ENCODE results near the gene GSTO2.
A peak's percentile ranks its signal among the peaks of the same experiment; 100 is the strongest.

Gene GSTO2

GRCh38 chr10:104279550-104280259, 10.7 kb downstream of the GSTO2 start:
- no peak for DNase-seq (ENCODE audit: low read depth in 1 of 2, low spot score in 1 of 2)

DNA sequence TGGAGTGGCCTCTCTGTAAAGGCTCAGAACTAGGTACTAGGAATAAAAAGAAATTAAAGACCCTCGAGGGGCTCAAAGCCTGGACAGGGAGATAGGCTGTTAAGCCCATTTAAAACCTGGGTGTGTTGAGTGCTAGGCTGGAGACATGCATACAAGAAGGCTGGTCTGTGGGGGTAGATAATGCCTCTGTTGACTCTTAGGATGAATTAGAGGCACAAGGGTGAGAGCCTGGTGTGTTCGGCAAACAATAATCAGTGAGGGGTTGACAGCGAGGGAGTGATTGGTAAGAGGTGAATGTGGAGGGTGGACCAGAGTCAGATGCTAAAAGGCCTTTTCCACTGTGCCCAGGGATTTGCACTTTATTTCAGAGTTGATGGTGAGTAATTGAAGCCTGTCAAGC, 12.7 kb downstream of the GSTO2 start:
- DNase-seq (ENCODE audit: low read depth in 1 of 2, low spot score in 1 of 2) = no peak

DNA sequence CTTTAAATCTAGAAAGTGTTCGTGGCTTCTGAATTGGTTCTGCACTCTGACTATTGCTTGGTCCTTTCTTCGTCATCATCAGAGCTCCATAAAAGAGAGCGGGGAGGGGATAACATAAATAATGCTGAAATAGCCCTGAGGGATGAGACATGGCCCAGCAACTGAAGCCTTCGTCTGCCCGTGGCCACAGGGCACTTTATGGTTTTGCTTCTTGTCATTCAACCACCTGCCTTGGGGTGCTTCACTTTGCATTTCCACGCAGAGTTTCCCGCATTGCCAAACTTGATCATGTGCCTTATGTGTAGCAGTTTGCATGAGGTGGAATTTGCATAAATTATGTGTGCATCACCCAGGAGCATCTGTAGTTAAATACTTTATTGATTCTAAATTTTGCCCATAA, 15.9 kb downstream of the GSTO2 start:
- DNase-seq (ENCODE audit: low read depth in 1 of 2, low spot score in 1 of 2) = no peak

DNA sequence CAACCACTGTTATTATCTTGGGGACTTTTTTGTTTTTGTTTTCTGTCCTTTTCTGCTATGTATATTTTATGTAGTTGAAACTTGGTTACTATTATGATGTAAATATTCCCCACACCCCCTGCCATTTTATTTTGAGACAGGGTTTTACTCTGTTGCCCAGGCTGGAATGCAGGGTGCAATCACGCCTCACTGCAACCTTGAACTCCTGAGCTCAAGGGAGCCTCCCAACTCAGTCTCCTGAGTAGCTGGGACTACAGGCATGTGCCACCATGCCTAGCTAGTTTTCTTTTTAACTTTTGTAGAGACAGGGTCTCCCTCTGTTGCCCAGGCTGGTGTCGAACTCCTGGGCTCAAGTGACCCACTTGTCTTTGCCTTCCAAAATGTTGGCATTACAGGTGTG, 18.0 kb downstream of the GSTO2 start:
- DNase-seq (ENCODE audit: low read depth in 1 of 2, low spot score in 1 of 2) = no peak

DNA sequence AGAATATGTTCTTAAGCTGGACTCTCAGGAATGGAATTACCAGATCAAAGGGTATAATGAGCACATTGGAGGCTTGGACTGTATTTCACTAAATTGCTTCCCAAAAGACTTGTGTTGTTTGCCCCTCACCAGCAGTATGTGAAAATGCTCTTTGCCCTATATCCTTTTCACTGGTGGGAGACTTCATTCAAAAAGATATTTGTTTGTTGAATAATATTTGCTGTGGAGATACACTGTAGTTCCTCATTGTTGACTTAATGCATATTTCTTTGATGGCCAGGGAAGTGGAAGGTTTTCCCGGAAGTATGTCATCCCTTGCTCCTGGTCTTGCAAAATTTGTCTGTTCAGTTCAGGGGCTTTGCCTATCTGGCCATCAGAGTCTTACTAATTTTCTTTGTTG, 19.4 kb downstream of the GSTO2 start:
- no peak for DNase-seq (ENCODE audit: low read depth in 1 of 2, low spot score in 1 of 2)

DNA sequence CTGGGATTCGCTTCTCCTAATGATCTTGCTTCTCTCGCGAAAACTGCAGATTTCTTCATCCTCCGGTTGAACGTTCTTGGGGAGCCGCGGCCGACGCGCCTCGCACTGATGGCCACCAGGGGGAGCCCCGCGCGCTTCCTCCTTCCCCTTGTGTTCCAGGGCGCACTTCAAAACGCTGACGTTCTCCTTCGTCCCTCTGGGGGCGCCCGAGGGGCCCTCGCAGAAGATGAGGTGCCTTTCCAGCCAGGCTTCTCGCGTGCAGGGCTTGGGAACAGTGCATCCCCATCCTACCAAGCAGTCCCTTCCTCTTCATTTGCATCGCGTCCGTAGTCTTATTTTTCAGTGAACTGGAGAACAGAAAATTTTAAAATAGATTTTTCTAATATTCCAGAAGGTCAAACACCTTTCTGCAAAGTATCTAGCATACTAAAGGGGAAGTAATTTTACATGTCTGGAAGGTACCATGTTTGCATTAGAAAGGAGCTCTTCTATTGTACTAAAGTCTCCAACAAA, 22.5 kb downstream of the GSTO2 start:
- DNase-seq (ENCODE audit: low read depth in 1 of 2, low spot score in 1 of 2) = peak; percentile 73 to 82

DNA sequence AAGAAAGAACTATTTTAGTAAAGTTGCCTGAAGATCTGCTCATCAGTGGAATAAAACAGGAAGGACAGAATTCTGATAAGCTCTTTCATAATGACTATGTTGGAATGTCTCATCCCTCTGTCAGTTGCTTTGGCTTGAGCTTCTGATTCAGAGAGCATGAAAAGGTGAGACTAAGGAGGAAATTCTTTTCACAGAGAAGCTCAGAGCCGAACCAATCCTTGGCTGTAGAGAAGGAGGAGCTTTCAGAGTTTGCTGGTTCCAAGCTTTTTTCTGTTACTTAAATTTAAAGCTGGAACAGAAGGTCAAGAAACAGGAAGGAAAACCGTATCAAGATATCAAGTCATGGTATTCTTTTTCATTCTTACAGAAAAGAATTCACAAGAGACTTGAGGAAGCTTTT, 24.0 kb downstream of the GSTO2 start:
- DNase-seq (ENCODE audit: low read depth in 1 of 2, low spot score in 1 of 2) = no peak

DNA sequence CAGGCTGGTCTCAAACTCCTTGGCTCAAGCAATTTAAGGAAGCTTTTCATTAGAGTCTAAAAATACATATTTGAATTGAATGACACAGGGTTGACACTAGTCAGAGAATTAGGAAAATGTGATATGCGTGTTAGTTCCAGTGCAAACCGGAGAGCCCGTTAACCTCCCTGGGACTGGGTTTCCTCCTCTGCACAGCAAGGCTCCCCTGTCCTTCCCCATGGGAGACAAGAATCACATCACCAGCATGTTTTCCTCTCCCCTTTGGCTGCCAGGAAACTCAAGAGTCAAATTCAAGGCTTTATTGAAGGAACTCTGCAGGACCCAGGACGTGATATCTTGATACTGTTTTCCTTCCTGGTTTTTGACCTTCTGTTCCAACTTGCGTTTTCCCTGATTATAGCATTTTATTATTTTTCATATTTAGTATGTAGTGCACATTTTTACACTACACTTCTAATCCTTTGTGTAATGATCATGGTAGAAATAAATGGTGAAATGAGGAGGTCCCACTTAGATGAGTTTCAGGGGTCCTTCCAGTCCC, 24.9 kb downstream of the GSTO2 start:
- DNase-seq (ENCODE audit: low read depth in 1 of 2, low spot score in 1 of 2) = no peak

DNA sequence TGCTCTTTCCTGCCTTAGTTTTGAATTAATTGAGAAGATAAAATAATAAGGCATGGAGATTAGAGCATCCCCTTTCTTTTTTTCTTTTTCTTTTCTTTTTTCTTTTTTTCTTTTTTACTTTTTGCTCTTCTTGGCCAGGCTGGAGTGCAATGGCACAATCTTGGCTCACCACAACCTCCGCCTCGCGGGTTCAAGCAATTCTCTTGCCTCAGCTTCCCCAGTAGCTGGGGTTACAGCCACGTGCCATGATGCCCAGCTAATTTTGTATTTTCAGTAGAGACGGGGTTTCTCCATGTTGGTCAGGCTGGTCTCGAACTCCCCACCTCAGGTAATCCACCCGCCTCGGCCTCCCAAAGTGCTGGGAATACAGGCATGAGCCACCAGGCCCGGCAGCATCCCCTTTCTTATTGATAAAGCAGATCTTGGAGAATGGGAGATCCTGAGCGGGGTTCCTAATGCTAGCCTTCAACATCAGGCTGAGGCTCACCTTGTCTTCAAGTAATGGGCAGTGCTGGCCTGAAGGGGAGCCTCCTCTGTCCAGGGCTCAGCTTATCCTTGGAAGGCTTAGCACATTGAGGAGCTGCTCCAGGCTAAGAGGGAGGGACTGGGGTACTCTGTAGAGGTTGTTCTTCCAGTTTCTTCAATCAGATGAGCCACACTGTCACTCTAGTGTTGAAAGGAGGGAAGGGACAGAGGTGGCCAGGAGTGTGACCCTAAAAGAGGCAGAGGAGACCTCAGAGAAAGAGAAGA, 27.9 kb downstream of the GSTO2 start:
- DNase-seq (ENCODE audit: low read depth in 1 of 2, low spot score in 1 of 2) = no peak

DNA sequence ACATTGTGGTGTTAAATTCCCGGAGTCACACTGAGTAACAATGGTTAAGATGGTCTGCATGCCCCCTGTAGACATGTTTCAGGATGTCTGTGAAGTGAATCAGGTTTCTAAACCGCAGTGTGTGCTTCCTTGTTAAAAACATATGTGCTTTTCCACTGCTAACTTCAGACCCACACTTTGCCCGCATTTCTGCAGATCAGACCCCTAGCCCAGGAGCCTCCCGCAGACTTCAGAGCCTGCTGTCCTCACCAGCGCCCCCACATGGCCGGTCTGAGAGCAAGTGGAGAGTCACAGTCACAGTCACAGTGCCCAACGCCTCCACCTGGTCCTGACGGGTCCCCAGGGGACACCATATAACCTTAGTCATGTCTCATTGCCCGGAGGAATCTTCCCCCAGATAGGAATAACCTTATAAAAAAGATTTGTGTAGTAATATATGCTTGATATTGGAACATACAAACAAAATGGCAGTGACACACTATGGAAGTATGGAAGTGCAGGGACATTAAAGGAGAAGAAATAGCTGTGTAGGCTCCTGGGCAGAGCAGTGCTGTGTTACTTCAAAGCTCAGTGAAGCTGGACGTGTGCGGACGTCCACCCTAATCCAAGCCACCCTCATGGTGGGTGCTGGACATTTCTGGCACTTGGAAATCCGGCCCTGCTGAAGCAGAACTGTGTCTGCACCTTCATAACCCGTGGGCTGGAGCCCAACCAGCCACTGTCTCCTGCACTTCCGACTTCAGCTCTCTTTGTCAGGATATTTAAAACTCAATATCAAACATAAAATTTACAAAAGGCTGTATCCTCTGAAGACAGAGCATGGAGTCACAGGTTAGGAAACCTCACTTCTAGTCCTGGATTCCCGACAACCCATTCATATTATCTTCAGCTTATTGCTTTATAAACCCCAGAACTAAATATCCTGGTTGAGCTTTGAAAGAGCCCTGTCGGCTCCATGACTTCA, 29.0 kb downstream of the GSTO2 start:
- no peak for DNase-seq (ENCODE audit: low read depth in 1 of 2, low spot score in 1 of 2)

DNA sequence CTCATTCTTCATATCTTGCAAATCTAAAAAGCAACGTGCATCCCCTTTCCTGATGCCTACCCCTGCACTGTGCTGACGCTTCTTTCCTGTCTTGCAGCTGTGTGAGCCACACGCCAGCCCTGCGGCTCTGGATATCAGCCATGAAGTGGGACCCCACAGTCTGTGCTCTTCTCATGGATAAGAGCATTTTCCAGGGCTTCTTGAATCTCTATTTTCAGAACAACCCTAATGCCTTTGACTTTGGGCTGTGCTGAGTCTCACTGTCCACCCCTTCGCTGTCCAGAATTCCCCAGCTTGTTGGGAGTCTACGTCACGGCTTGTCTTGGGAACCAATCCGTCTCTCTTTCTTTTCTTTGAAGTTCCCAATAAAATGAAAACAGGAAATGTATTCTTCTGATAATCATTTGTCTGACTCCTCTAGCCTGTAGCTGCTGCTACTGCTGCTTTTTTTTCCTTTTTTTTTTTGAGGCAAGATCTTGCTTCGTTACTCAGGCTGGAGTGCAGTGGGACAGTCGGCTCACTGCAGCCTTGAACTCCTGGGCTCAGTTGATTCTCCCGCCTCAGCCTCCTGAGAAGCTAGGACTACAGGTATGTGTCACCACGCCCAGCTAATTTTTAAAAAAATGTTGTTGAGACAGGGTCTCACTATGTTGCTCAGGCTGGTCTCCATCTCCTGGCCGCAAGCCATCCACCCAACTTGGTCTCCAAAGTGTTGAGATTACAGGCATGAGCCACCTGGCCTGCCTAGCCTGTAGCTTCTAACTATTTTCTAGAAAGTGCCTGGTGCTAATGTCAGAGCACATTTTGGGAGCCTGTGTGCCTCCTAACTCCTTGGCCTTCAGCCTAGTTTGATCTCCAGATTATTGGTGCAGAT, 30.3 kb downstream of the GSTO2 start:
- no peak for DNase-seq (ENCODE audit: low read depth in 1 of 2, low spot score in 1 of 2)

DNA sequence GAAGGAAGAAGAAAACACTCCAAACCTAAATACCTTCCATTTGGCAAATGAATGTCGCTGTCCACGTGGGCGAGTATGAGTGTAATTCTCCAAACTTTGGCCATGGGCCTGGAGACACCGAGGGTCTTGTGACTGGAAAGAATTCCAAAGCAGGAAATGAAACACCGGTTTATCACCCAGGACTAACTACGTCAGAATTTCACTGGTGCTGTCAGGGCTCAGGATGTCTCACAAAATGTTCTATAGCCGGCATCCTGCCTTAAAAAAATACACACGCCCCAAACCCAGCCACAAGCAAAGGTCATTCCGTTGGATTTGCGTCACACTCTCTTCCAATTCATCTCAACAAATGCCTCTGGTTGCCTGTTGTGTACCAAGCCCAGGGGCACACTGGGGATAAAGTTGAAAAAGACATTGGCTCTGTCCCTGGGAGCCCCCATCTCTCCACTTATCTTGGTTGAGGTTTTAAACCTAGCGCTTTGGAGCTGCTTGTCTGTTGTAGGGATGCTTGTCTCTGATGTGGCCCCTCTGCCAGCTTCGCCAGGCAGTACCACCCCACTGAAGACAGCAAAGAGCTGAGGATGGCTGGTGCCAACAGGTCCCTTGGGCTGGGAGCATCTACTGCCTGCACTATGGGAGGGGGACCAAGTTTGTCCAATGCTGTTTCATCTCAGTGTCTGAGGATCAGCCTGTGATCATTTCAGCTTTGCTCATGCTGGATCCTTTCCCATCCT, 31.2 kb downstream of the GSTO2 start:
- no peak for DNase-seq (ENCODE audit: low read depth in 1 of 2, low spot score in 1 of 2)

- no peak for DNase-seq (ENCODE audit: low read depth in 1 of 2, low spot score in 1 of 2)
Measured at GRCh38 chr10:104300736-104301292, 31.8 kb downstream of the GSTO2 start.

DNA sequence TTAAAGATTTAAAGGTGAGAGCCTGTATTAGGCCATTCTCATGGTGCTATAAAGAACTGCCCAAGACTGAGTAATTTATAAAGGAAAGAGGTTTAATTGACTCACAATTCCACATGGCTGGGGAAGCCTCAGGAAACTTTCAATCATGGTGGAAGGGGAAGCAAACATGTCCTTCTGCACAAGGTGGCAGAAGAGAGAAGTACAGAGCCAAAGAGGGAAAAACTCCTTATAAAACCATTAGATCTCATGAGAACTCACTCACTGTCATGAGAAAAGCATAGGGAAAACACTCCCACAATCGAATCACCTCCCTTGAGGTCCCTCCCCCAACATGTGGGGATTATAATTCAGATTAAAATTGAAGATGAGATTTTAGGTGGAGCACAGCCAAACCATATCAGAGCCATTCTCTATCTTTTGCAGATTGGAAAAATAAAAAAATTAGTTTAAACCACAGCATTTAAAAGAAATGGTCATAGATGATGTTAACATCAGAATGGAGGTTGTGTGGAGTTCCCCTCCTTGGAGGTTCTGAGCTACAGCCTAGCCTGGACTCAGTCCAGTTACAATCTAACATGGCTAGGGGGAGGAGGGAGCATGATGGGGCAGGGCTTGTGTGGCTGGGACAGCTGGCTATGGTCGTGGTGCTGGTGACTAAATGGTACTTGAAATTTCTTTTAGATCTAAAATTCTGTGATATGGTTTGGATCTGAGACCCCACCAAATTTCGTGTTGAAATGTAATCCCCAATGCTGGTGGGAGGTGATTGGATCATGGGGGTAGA, 33.1 kb downstream of the GSTO2 start:
- DNase-seq (ENCODE audit: low read depth in 1 of 2, low spot score in 1 of 2) = no peak

GRCh38 chr10:104303594-104304355, 34.8 kb downstream of the GSTO2 start:
- no peak for DNase-seq (ENCODE audit: low read depth in 1 of 2, low spot score in 1 of 2)

DNA sequence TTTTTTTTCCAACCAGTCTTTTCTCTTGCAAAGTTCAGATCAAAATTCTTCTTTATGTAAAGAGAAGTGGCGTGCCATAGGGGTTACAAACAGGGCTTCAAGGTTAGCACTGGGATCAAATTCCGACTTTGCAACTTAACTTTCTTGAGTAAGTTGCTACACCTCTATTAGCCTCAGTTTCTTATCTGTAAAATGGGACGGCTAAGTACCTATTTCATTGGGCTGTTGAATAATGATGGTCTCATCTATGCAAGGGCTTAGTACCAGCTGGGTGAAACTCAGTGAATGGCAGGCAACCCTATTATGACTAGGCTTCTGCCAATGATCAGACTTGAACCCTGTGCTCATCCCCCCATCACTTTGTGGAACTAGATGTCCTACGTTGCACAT, 35.4 kb downstream of the GSTO2 start:
- DNase-seq (ENCODE audit: low read depth in 1 of 2, low spot score in 1 of 2) = no peak

- no peak for DNase-seq (ENCODE audit: low read depth in 1 of 2, low spot score in 1 of 2)
Measured at GRCh38 chr10:104304927-104305326, 35.9 kb downstream of the GSTO2 start.

DNA sequence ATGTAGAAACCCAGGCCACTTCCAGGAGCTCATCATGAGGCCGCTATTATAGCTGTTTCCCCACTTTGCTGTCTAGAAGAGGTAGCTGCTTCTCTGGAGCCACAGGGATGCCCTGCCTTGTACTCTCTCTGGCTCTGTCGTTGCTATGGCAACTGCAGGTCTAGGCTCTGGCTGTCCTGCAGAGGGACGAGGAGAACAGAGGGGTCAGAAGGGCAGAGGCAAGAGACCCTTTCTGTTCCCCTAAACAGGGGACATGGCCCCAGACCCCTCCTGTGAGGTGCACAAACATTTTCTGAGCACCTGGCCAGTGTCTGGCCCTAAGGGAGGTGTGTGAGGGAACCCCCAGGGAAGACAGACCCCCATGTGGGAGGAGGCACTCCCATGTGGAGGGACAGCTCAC, 37.9 kb downstream of the GSTO2 start:
- DNase-seq (ENCODE audit: low read depth in 1 of 2, low spot score in 1 of 2) = no peak
